HG02763 (cell line): ENCODE measurements around the gene SCP2D1.

ENCODE experiments used
- ATAC-seq: cut with Tn5 transposase; IDR thresholded peaks from one replicate; pipeline ENCODE4 v1.9.1; 2021; ENCODE audit warnings: mild to moderate bottlenecking, moderate library complexity; ENCODE audit not compliant: unreplicated experiment

SCP2D1 gene

DNA sequence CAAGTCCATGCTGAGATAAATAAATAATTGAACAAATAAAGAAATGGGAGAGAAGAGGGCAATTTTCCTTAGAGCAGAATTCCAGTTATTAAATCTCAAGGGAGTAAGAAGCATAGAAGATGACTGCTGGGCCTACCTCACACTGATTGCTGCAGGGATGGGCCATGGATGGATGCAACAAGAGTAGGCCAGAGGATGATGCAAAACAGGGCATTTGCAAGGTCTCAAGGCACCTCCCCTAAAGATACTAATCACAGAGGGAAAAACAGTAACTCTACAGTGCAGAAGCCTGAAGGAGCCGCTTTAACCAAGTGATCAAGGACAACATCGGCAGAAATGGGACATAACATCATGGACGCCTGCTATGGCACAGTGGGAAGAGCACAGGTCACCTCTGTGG, 1.7 kb upstream of the SCP2D1 start:
- no peak for ATAC-seq

DNA sequence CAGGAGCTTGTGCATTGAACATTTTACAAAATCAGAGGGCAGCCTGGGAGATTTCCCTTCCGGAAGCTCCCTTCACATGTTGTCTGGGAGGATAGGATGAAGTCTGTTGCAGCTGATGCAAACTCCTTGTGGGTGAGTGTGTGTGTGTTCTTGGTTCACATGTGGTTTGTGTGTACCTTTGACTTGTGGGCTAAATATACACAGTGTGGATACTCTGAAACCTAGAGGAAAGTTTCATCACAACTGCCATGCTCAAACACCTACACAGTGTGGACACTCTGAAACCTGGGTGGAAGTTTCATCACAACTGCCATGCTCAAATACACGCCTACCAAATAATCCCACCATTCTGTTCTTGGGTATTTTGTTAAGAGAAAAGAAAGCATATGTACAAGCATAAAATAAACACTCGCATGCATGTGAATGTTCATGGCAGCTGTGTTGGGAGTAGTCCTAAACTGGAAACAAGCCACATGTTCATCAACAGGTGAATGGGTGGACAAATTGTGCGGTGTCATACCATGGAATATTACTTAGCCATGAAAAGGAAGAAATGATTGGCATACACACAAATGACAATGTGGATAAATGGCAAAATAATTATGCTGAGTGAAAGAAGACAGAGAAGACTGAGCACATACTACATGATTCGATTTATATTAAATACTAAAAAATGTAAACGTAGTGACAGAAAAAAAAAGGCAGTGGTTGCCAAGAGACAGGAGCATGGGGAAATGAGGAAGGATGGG, 1.8 kb downstream of the SCP2D1 start:
- no peak for ATAC-seq

DNA sequence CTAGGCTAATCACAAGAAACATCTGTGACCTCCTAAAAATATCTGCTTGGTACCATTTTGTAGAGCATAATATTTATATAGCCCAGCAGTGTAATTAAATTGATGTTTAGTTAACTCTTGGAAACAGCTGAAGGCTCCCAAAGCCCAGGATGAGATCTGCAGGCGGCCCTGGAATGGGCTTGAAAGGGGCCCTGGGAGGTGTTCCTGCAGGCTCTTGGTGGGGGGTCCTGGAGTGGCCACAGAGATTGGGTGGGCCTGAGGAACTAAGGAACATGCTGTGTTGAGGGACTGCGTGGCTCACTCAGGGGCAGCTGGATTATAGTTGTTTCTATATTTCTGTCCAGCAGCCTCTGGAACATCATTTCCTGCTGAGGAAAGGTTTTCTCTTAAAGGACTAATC, 9.2 kb downstream of the SCP2D1 start:
- no peak for ATAC-seq

DNA sequence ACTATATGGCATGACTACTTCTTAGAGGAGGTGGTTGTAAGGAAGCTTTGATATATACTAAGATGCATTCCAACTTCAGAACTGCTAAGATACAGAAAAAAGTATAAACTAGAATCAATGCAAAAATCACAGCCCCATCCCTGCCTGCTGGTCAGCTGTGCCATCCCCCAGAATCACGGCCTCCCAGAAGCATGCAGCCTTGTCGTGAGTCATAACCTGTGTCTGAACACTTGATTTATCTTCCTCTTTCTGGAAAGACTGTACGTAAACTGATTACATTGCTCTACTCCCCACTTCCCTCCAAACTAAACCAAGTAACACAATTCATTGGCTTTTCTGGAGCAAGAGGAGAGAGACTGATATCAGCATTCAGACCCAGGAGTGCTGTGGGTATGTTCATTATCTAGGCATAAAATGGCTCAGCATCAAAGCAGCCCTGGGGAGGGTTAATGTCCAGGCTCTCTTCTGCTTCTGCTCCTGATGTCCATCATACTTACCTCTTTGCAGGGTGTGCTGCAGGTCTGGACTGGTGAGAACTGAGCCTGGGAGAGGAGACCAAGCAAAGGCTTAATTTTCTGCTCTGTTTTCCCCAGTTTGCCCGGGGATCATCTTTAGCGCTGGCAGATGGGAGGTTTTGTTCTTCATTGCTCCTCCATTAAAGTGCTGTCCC, 18.4 kb downstream of the SCP2D1 start:
- no peak for ATAC-seq

DNA sequence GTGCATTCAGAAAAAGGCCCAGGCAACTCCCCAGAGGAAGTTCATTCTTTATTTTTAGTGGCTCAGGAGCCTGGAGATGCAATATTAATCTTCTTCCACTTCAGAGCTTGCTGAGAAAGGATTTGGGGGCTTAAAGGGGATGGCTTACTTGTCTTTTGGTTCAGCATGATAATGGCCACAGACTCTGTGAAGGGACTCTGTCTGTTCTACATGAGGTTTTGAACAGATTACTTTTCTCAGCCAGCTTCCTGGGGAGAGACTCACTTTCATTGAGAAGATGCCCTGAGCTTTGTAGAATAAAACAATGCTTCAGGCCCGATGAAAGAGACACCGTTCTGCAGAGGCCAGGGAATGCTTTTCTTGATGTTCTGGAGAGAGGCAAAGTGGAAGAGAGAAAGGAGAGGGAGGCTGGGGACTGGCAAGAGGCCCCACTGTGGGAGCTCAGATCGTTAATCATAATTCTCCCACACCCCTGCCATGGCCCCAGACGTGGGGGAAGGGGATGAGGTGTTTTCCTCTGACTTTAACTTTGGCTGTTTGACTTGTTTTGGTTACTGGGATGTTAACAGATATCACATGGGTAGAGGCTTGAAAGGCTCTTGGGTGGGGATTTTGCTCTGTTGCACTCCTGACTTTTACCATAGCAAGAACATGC, 19.1 kb downstream of the SCP2D1 start:
- no peak for ATAC-seq

DNA sequence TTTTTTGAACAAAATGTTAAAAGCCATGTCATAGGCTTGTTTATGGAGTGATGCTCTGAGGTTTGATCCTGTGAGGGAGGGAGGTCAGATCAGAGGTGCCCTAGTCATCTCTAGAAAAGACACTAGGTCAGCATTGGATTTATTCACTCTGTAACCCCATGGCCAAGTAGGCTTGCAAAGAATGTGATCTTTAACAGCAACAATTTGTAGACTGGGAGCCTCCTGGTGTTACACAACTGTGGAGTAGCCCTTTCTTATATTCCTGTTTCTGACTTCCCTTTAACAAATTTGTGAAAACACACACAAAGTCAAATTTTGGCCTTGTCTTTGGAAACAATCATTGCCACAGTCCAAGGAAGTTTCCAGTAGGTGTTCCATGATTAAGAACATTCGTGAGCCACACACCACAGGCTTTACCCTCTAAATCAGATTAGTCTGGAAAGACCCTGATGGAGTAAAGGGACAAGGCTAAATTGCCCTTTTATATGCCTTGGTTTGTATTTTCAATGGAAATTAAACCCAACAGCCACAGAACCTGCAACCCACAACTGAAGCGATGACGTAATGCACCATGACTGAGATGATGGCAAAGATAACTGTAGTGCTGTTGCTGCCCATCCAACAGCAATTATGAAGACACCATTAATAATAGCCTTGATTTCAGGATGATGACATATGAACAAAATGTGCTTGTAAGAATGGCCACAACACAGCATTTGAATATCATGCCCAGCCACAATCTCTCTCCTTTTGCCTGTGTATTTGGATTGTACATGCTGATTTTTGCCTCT, 22.1 kb downstream of the SCP2D1 start:
- no peak for ATAC-seq

DNA sequence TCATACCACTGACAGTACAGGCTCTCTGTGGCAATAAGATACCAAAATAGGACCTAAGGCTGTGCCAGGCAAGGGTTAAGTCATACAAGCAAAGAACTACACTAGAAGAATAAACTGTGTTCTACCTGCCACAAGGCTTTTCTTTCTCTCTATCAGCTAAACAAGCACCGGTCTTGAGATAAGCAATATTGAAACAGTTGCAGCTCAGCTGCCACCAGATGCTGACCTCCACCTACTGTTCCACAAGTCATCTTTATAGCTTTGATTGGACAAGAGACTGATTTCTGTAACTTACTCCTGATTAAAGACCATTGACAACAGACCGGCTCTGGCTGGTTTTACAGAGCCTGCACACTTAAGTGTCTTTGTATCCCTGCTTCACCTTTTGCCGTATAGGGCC, 24.1 kb downstream of the SCP2D1 start:
- no peak for ATAC-seq

DNA sequence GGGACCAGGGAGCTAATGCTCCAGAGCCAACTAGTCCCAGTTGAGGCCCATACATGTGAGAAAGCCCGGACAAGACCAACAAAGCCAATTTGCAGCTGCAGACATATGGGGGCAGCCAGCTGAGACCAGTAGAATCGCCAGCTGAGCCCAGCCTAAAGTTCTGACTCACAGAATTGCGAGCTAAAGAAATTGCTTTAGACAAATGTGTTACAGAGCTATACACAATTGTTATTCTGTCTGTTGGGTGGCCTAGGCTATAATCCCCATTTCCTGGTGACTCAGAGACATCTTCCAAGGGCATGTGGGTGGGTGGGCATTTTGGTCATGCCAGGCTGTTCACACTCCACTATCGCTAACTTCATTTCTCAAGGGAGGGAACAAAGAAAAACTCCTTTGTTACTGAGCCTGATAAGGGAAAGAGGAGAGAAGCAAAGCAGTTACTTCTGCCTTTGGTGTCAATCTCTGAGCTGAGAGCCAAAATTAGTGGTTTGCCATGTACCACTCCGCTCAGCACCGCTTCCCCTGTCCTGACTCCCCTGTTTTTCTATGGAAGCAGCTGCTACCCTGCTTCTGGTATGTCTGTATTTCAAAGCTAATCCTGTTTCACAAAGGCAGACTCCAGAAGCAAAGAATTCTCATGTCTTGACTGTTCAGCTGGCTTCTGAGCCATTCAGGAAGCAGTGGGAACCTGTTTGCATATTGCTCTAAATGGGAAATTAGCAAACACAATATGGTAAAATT, 26.1 kb downstream of the SCP2D1 start:
- no peak for ATAC-seq

DNA sequence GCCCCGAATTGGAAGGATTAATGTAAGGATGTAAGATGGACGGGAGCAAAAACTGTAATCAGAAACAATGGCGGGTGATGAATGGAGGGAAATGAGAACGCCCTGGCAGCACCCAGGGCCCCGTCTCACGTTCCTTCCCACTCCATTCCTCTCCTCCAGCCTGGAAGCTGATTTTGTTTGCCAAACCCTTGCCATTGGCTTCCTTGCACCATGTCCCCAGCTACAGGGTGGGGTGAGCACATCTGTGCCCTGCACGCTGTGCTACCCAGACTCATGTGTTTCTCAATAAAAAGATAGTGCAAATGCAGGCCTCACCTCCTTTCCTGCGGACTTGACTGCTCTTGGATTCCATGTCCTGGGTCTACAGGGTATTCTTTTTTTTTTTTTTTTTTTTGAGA, 26.7 kb downstream of the SCP2D1 start:
- ATAC-seq, result no peak

DNA sequence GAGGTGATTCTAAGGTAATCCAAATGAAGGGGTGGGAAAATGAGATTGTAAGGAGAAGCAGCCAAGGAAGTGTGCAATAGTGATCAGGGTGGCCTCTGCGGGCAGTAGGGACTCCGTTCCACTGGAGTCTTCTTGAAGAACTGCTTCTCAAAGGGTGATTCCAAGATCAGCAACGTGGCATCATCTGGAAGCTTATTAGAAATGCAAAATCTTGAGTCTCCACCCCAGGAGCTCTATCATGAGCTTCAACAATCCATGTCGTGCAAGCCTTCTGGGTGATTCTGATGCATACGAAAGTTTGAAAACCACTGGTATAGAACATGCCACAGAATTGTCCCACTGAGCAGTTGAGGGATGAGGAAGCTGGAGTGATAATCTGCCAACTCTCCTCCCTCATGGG, 31.4 kb downstream of the SCP2D1 start:
- no peak for ATAC-seq

DNA sequence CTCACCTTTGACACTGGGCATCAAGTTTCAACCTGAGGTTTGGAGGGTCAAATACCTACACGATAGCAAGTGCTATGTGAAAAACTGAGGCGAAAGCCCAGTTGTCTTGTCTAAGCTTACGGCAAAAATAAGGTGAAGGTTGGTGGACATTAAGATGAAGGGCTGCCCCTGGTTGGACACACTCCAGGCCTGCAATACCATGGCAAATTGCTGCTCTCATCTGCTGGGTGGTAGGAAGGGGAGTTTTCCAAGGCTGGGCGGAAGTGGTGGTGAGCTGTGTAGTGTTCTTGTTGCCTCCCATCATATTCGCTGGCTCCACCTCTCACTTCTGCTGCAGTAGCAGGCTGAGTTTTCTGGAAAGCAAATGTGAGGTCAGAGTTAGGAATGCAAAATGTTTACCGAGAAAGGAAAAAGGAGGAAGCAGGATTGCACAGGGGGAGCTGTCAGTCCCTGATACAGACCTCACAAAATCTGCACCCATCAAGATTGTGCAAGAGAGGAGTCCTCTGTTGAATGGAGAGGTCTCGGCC, 33.7 kb downstream of the SCP2D1 start:
- no peak for ATAC-seq

DNA sequence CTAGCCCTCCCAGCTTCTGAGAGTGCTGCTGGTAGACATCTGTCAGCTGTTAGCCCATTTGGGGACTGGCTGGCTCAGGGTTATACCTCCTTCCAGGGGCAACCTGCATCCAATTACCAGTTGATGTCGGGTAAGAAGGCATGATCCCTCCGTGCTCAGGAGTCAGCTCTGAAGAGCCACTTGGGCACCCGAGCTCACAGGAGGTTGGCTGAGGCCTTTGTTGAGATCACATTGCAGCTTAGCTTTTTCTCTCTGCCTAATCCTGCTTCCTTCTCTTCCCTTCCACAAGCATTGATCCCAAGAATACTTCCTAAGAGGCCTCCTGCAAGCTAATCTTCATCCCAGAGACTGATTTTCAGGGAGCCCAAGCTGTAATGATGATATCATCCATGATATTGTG, 35.5 kb downstream of the SCP2D1 start:
- no peak for ATAC-seq

DNA sequence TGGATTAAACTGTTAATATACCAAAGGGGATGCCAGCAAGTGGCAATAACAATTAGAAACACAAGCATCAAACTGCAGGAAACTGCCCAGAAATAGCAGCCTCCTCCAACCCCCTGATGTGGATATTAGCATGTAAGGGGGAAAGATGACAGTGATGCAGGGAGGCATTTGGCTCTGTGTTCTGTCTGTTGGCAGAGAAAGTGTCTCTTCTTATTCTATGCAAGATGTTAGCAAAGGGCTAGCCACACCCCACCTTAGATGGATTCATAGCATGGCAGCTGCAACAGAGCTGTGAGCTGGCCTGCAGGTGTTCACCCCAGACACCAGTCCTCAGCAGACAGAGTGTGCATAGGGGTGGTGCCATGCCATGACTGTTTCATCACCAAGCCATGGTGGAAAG, 38.0 kb downstream of the SCP2D1 start:
- ATAC-seq, result no peak

DNA sequence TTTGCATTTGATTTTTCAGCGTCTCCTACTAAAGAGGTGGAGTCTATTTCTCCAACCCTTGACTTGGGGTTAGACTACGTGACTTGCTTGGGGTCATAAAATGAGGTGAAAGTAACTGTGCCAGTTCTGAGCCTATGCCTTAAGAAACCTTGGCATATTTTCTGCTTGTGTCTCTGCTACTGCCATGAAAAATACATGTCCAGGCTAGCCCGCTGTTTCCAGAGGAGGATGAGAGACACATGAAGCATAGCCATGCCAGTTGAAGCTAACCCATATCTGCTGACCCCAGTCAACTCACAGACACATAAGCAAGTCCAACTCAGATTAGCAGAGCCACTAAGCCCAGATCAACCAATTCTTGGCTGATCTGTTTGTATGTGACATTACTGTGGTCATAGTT, 38.7 kb downstream of the SCP2D1 start:
- ATAC-seq, result no peak

DNA sequence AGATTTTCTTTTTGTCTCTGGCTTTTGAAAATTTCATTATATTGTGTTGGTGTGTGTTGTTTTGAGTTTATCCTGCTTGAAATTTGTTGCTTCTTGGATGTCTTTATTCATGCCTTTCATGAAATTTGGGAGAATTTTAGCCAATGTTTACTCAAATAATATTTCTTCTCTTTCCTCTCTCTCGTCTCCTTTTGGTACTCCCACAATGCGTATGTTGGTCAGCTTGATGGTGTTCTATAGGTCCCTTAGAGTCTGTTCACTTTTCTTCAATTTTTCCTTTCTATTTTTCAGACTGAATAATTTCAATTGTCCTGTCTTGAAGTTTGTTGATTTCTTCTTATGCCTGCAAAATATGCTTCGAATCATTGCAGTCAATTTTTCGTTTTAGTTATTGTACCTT, 39.6 kb downstream of the SCP2D1 start:
- no peak for ATAC-seq

DNA sequence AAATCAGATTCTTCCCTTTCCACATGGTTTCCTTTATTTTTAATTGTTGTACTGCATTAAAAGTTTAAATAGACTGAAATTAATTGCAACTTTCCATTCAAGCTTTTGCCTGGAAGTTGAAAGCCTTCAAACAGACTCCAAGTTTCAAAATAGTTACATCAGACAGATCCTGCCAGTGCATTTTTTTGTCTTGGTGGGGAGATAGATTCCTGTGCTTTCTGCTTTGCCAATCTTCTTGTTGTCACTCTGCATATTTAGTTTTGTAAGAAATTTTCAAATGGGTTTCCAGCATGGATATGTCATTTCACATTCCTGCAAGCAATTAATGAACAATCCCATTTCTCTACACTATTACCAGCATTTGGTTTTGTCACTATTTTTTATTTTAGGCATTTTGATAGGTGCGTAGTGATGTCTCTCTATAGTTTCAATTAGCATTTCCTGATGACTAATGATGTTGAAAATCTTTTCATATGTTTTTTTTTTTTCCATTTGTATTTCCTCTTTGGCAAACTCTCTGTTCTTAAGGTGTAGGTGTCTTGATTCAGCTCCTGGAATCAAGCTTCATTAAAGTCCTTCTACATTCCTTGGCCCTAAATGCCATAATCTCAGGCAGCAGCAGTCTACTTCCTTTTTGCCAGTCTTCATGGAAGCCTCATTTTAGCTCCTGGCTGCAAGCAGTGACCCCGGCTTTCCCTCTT, 40.5 kb downstream of the SCP2D1 start:
- ATAC-seq, result no peak

DNA sequence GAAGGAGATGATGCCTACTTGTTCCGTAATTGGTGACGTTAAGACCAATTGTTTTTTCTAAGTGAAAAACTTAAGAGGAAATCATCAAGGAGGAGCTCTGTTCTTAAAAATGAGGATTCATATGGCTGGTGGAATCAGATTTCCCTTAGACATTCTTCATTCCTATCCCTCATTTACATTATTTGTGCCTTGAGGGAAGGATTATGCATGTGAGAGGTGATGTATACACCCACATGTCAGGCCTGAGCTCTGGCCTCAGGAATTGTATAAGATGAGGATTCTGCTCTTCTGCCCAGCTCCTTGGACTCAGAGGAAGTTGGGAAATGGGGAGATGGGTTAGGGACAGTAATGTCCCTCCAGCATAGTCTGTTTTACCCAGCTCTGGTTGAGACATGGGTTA, 42.3 kb downstream of the SCP2D1 start:
- no peak for ATAC-seq

DNA sequence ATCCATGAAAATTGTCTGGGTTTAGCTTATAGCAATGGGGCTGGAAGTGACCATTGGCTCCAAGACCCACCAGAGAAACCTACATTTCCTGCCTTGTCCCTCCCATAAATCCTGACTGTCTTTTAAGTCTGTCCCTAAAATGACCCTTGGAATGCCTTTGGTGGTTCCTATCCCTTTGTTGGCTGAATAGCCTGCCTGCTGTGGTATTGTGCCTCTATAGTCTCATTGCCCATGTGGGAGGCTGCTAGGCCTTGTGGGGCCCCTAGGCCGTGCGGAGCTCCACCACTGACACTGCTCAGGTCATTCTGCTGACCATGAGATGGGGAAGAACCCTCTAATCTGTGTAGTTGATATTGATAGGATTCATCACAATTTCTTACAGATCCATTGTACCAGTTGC, 43.3 kb downstream of the SCP2D1 start:
- no peak for ATAC-seq

DNA sequence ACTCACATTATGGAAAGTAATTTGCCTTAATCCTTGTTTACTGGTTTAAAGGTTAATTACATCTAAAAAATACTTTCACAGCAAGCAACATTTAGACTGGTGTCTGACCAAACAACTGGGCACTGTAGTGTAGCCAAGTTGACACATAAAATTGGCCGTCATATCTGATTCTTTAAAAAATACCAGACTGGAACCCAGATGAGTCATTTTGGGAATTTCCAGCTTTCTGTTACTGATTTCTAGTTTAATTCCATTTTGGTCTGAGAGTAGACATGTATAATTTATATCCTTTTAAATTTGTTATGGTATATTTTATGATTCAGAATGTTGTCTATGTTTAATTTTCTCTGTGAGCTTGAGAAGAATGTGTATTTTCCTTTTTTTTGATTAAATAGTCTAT, 44.1 kb downstream of the SCP2D1 start:
- ATAC-seq, result no peak

DNA sequence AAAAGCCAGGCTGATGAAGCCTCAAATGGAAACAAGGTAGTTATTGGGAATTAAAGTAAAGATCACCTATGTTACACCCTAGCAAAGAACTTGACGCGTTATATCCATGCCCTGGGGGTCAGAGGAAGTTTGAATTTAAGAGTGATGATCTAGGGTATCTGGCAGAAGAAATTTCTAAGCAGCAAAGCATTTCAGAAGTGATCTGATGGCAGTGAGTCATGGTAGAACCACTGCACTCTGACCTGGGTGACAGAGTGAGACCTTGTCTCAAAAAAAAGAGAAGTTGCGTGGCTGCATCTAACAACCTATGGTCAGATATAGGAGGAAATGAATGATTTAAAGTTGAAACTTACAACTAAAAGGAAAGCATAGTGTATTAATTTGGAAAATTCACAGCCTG, 45.2 kb downstream of the SCP2D1 start:
- no peak for ATAC-seq
